Esophagus squamous epithelium (tissue), 5 donors: ENCODE measurements around the gene DHRSX. TPM values are rescaled to one million over a fixed set of nuclear protein-coding genes. Genes with fewer than 3 reads are reported as not detected.
"Not testable (repeated sequence)": the region's sequence is repeated elsewhere in the genome, so short reads cannot be mapped to it uniquely, and the experiment has no call there.

Source experiments
- DNase-seq: peaks from one replicate; lab custom pipeline; 2025; lab: John Stamatoyannopoulos, UW
- H3K27ac ChIP-seq, 4 donors: fragments of 200-600 bp; sonication (generic); one replicate each; pipeline ENCODE4 v1.5.1; 2016 to 2019; ENCODE audit warnings: mild to moderate bottlenecking in 1 of 4
- H3K27me3 ChIP-seq, 4 donors: fragments of 200-600 bp; sonication (generic); 1 replicate in 3 of 4; 2 replicates in 1 of 4; pipeline versions ENCODE4 v1.5.1 to v1.6.0; 2017 to 2021; ENCODE audit warnings: antibody characterized with exemption in 1 of 4
- H3K36me3 ChIP-seq, 3 donors: fragments of 200-600 bp; sonication (generic); one replicate each; pipeline ENCODE4 v1.5.1; 2016 to 2019
- H3K4me1 ChIP-seq, 3 donors: fragments of 200-600 bp; sonication (generic); one replicate each; pipeline ENCODE4 v1.5.1; 2017 to 2019
- H3K4me3 ChIP-seq, 4 donors: fragments of 200-600 bp; sonication (generic); 1 replicate in 3 of 4; 2 replicates in 1 of 4; pipeline ENCODE4 v1.5.1; 2016 to 2019; ENCODE audit warnings: mild to moderate bottlenecking in 2 of 4, moderate library complexity in 1 of 4
- H3K9me3 ChIP-seq, 3 donors: fragments of 200-600 bp; sonication (generic); one replicate each; pipeline ENCODE4 v1.5.1; 2016 to 2019
- CTCF ChIP-seq, 6 experiments: fragments of 450-650 bp in 4 of 6; fragments of 200-600 bp in 2 of 6; sonication (generic) in 2 of 6; IDR thresholded peaks; one replicate each; pipeline ENCODE4 v1.5.1; 2016 to 2019; ENCODE audit warnings: antibody characterized with exemption in 6 of 6, mild to moderate bottlenecking in 4 of 6, moderate library complexity in 4 of 6
- POLR2A ChIP-seq, 4 donors: fragments of 450-650 bp; IDR thresholded peaks; one replicate each; pipeline ENCODE4 v1.6.1; 2017; ENCODE audit warnings: antibody characterized with exemption in 4 of 4, mild to moderate bottlenecking in 4 of 4, moderate library complexity in 3 of 4
- WGBS, 2 donors: methylation state at CpG; one replicate each; pipeline ENCODE4 v1.1.5; 2018; 5-methylcytosine and 5-hydroxymethylcytosine counted together
- intact Hi-C: fragments of 100-400 bp; cut with DNase I; formaldehyde crosslinking; loops from one replicate; pipeline ENCODE4 v1.15.0; 2022
- total RNA-seq, 4 donors: library from RNA; depleted of rRNA; stranded (reverse); fragments of >200 nt; gene quantifications; one replicate each; pipeline ENCODE4 v1.1.0, GENCODE V29; 2016
- donor health status: DM: yes; HTN: yes; CAD: no.

Gene DHRSX
- total RNA-seq, 4 donors from 2014 or later = 4.1 to 12.2 (median 8.0) TPM

- 78 to 86% methylated on average over 9 to 13 of the region's 18 CpGs for WGBS, 2 donors
- TF ChIP-seq POLR2A (IDR thresholded peaks at IDR 0.05) (no peak), CTCF (IDR thresholded peaks at IDR 0.05) (no peak)
These were observed 25.6 kb downstream of the DHRSX start for GRCh38 chrX:2474963-2475726.

GRCh38 chrX:2474280-2474962 is 26.4 kb downstream of the DHRSX start:
- no peak overlapping the region for H3K4me3 ChIP-seq
- no peak overlapping the region for H3K27ac ChIP-seq
- no peak for TF ChIP-seq CTCF (IDR thresholded peaks at IDR 0.05)
- TF ChIP-seq POLR2A (IDR thresholded peaks at IDR 0.05) = no peak
- H3K4me1 ChIP-seq = no peaks in the 10 kb centered on the region
- no peaks in the 10 kb centered on the region for H3K27me3 ChIP-seq
- no peak for DNase-seq
- intact Hi-C loops = no loop called here
- H3K9me3 ChIP-seq = no peaks in the 10 kb centered on the region
- no peaks in the 10 kb centered on the region for H3K36me3 ChIP-seq
- 75 to 81% methylated on average over 13 to 17 of the region's 20 CpGs for WGBS, 2 donors

More at GRCh38 chrX:2474963-2475726, 25.6 kb downstream of the DHRSX start:
- no peaks in the 10 kb centered on the region for H3K9me3 ChIP-seq
- H3K36me3 ChIP-seq = no peaks in the 10 kb centered on the region
- no peaks in the 10 kb centered on the region for H3K4me1 ChIP-seq
- no peak overlapping the region for H3K4me3 ChIP-seq
- intact Hi-C loops = no loop called here
- no peak for DNase-seq
- no peaks in the 10 kb centered on the region for H3K27me3 ChIP-seq
- H3K27ac ChIP-seq = no peak overlapping the region

GRCh38 chrX:2473064-2473463 is 27.7 kb downstream of the DHRSX start:
- WGBS, 2 donors = 60 to 72% methylated on average over 12 to 14 of the region's 15 CpGs
- intact Hi-C loops, DNase-seq, H3K27ac ChIP-seq, H3K36me3 ChIP-seq, H3K27me3 ChIP-seq, H3K4me3 ChIP-seq, H3K4me1 ChIP-seq, H3K9me3 ChIP-seq: not testable (repeated sequence)

GRCh38 chrX:2471641-2472040 is 29.1 kb downstream of the DHRSX start:
- WGBS, 2 donors = 80 to 95% methylated on average over 7 of the region's 7 CpGs
- Histone ChIP-seq H3K27ac (no peak overlapping the region), H3K4me1 (no peaks in the 10 kb centered on the region), H3K36me3 (no peaks in the 10 kb centered on the region), H3K27me3 (no peaks in the 10 kb centered on the region), H3K4me3 (no peak overlapping the region), H3K9me3 (no peaks in the 10 kb centered on the region)
- intact Hi-C loops = no loop called here
- DNase-seq = no peak
- TF ChIP-seq POLR2A (IDR thresholded peaks at IDR 0.05) (no peak), CTCF (IDR thresholded peaks at IDR 0.05) (no peak)

- DNase-seq, H3K4me3 ChIP-seq, intact Hi-C loops, H3K4me1 ChIP-seq, H3K9me3 ChIP-seq, H3K36me3 ChIP-seq, H3K27me3 ChIP-seq, H3K27ac ChIP-seq: not testable (repeated sequence)
- WGBS, 2 donors = 90% methylated on average over 6 of the region's 10 CpGs; no CpG with 5 or more reads in 1 of the 2 donors
These were observed 29.6 kb downstream of the DHRSX start for GRCh38 chrX:2471126-2471525.

- 94 to 97% methylated on average over 4 of the region's 4 CpGs for WGBS, 2 donors
These were observed 30.9 kb downstream of the DHRSX start for GRCh38 chrX:2469852-2470251.

More at GRCh38 chrX:2469852-2470251, 30.9 kb downstream of the DHRSX start:
- H3K4me1 ChIP-seq, H3K27ac ChIP-seq, H3K36me3 ChIP-seq, H3K4me3 ChIP-seq, H3K9me3 ChIP-seq, DNase-seq, intact Hi-C loops, H3K27me3 ChIP-seq: not testable (repeated sequence)
